Astrocyte (in vitro differentiated cells and primary cell): Measurements from ENCODE around the gene FOXD4L1. TPM values are rescaled to one million over a fixed set of nuclear protein-coding genes. Genes with fewer than 3 reads are reported as not detected.
A peak's percentile ranks its signal among the peaks of the same experiment; 100 is the strongest.
"Not testable (repeated sequence)": the region's sequence is repeated elsewhere in the genome, so short reads cannot be mapped to it uniquely, and the experiment has no call there.

Experiments used
- DNase-seq: peaks from one replicate; pipeline ENCODE4 v3.0.0-alpha.2; 2010; ENCODE audit warnings: low read depth
- FAIRE-seq: peaks from 2 replicates; lab custom pipeline; 2011; peaks lifted over from hg19 to GRCh38; lab: Jason Lieb, UNC
- H2AFZ ChIP-seq: 2 replicates; pipeline ENCODE4 v1.6.0; 2012; ENCODE audit warnings: low read depth, low read length, inconsistent platforms
- H3K27ac ChIP-seq: 2 replicates; pipeline ENCODE4 v1.5.1; 2011; ENCODE audit warnings: low read depth, low read length, inconsistent platforms
- H3K27me3 ChIP-seq: 2 replicates; pipeline ENCODE4 v1.6.0; 2011; ENCODE audit warnings: low read length, inconsistent platforms; ENCODE audit not compliant: insufficient read depth
- H3K36me3 ChIP-seq: 2 replicates; pipeline ENCODE4 v1.5.1; 2011; ENCODE audit warnings: low read length, inconsistent platforms; ENCODE audit not compliant: insufficient read depth
- H3K4me1 ChIP-seq: 2 replicates; pipeline ENCODE4 v1.5.1; 2011; ENCODE audit warnings: low read length, inconsistent platforms; ENCODE audit not compliant: insufficient read depth
- H3K4me2 ChIP-seq: 2 replicates; pipeline ENCODE4 v1.6.0; 2012; ENCODE audit warnings: low read length, inconsistent platforms
- H3K4me3 ChIP-seq: 2 replicates; pipeline ENCODE4 v1.5.1; 2011; ENCODE audit warnings: low read depth, mild to moderate bottlenecking, low read length, inconsistent platforms; ENCODE audit not compliant: insufficient read depth
- H3K79me2 ChIP-seq: 2 replicates; pipeline ENCODE4 v1.6.0; 2012; ENCODE audit warnings: mild to moderate bottlenecking, low read length, inconsistent platforms; ENCODE audit not compliant: insufficient read depth
- H3K9ac ChIP-seq: 2 replicates; pipeline ENCODE4 v1.6.0; 2012; ENCODE audit warnings: mild to moderate bottlenecking, low read length, inconsistent platforms
- H3K9me3 ChIP-seq: 2 replicates; pipeline ENCODE4 v1.5.1; 2012; ENCODE audit warnings: low read depth, mild to moderate bottlenecking, low read length, inconsistent platforms; ENCODE audit not compliant: insufficient read depth
- H4K20me1 ChIP-seq: 2 replicates; pipeline ENCODE4 v1.6.0; 2012; ENCODE audit warnings: low read length, inconsistent platforms; ENCODE audit not compliant: insufficient read depth
- H3K27ac Mint-ChIP-seq: one replicate; pipeline ENCODE4 v1.8.0; 2021; ENCODE audit warnings: mild to moderate bottlenecking, mixed read lengths; ENCODE audit not compliant: unreplicated experiment
- H3K27me3 Mint-ChIP-seq: one replicate; pipeline ENCODE4 v1.8.0; 2021; ENCODE audit warnings: low read depth, mixed read lengths; ENCODE audit not compliant: unreplicated experiment
- H3K36me3 Mint-ChIP-seq: one replicate; pipeline ENCODE4 v1.8.0; 2021; ENCODE audit warnings: low read depth, mixed read lengths; ENCODE audit not compliant: unreplicated experiment
- H3K4me1 Mint-ChIP-seq: one replicate; pipeline ENCODE4 v1.8.0; 2021; ENCODE audit warnings: low read depth, mixed read lengths; ENCODE audit not compliant: unreplicated experiment
- H3K4me3 Mint-ChIP-seq: one replicate; pipeline ENCODE4 v1.8.0; 2021; ENCODE audit warnings: mild to moderate bottlenecking, moderate library complexity, mixed read lengths; ENCODE audit not compliant: unreplicated experiment
- H3K9me3 Mint-ChIP-seq: one replicate; pipeline ENCODE4 v1.8.0; 2021; ENCODE audit warnings: mild to moderate bottlenecking, mixed read lengths; ENCODE audit not compliant: unreplicated experiment
- EZH2 ChIP-seq: IDR thresholded peaks from 2 replicates; pipeline ENCODE4 v1.6.1; 2012; ENCODE audit warnings: mild to moderate bottlenecking, low read length, inconsistent platforms; ENCODE audit not compliant: insufficient read depth
- total RNA-seq: library from RNA; stranded (reverse); gene quantifications from 2 replicates; pipeline ENCODE4 v1.2.1, GENCODE V29; 2021

The FOXD4L1 gene
- total RNA-seq, 1 donor from 2014 or later: not detected

- not testable (repeated sequence) for H3K9me3 ChIP-seq, H3K9ac ChIP-seq, H3K4me1 Mint-ChIP-seq, H3K9me3 Mint-ChIP-seq, H3K27ac Mint-ChIP-seq, H3K36me3 ChIP-seq, H3K79me2 ChIP-seq, H4K20me1 ChIP-seq, H2AFZ ChIP-seq, DNase-seq, H3K36me3 Mint-ChIP-seq, H3K27ac ChIP-seq, H3K4me1 ChIP-seq, FAIRE-seq
- H3K4me3 Mint-ChIP-seq: peak overlapping the region; percentile 68
- peak overlapping the region; percentile 71 for H3K4me2 ChIP-seq
- peak overlapping the region; percentile 17 for H3K4me3 ChIP-seq
- H3K27me3 ChIP-seq: peaks cover 30% of the 10 kb centered on the region
- H3K27me3 Mint-ChIP-seq: peaks cover 23% of the 10 kb centered on the region
- TF ChIP-seq EZH2: peak; percentile 82
These were observed 4.9 kb downstream of the FOXD4L1 start for GRCh38 chr2:113503094-113504042.

GRCh38 chr2:113504081-113504480, 5.6 kb downstream of the FOXD4L1 start:
- peak overlapping the region; percentile 40 for H3K4me3 Mint-ChIP-seq
- not testable (repeated sequence) for H3K9ac ChIP-seq, H3K36me3 Mint-ChIP-seq, H3K9me3 Mint-ChIP-seq, H3K79me2 ChIP-seq, DNase-seq, H3K27ac ChIP-seq, H3K4me1 ChIP-seq, H2AFZ ChIP-seq, FAIRE-seq, H3K36me3 ChIP-seq, H3K4me1 Mint-ChIP-seq, H3K9me3 ChIP-seq, H3K4me2 ChIP-seq, H4K20me1 ChIP-seq, H3K4me3 ChIP-seq, H3K27ac Mint-ChIP-seq
- H3K27me3 Mint-ChIP-seq: peaks cover 20% of the 10 kb centered on the region
- peaks cover 30% of the 10 kb centered on the region for H3K27me3 ChIP-seq

GRCh38 chr2:113507394-113508140, 9.1 kb downstream of the FOXD4L1 start:
- H3K79me2 ChIP-seq, H3K36me3 Mint-ChIP-seq, H3K9ac ChIP-seq, H3K27ac Mint-ChIP-seq, H3K4me1 ChIP-seq, H3K27ac ChIP-seq, H3K9me3 Mint-ChIP-seq, H3K4me3 ChIP-seq, H2AFZ ChIP-seq, H3K4me3 Mint-ChIP-seq, H3K4me1 Mint-ChIP-seq, FAIRE-seq, H3K36me3 ChIP-seq, H3K4me2 ChIP-seq, H4K20me1 ChIP-seq, DNase-seq, H3K9me3 ChIP-seq: not testable (repeated sequence)
- H3K27me3 Mint-ChIP-seq: peaks cover 29% of the 10 kb centered on the region
- peaks cover 19% of the 10 kb centered on the region for H3K27me3 ChIP-seq

GRCh38 chr2:113508187-113508586, 9.7 kb downstream of the FOXD4L1 start:
- not testable (repeated sequence) for H3K79me2 ChIP-seq, H3K4me3 ChIP-seq, H3K9ac ChIP-seq, H3K4me1 Mint-ChIP-seq, H3K4me1 ChIP-seq, H3K4me3 Mint-ChIP-seq, H3K27ac Mint-ChIP-seq, DNase-seq, H3K36me3 ChIP-seq, H4K20me1 ChIP-seq, H3K4me2 ChIP-seq, H3K36me3 Mint-ChIP-seq, FAIRE-seq, H3K27ac ChIP-seq, H3K9me3 ChIP-seq, H3K9me3 Mint-ChIP-seq, H2AFZ ChIP-seq
- H3K27me3 Mint-ChIP-seq: peaks cover 29% of the 10 kb centered on the region
- H3K27me3 ChIP-seq: peaks cover 15% of the 10 kb centered on the region

- H3K4me2 ChIP-seq: not testable (repeated sequence)
These were observed 12.4 kb downstream of the FOXD4L1 start for GRCh38 chr2:113510913-113511312.

More at GRCh38 chr2:113510913-113511312, 12.4 kb downstream of the FOXD4L1 start:
- H3K9me3 Mint-ChIP-seq, H2AFZ ChIP-seq, H3K36me3 ChIP-seq, DNase-seq, H3K27me3 ChIP-seq, H3K4me1 ChIP-seq, FAIRE-seq, H3K27ac Mint-ChIP-seq, H3K9me3 ChIP-seq, H3K4me1 Mint-ChIP-seq, H3K9ac ChIP-seq, H3K36me3 Mint-ChIP-seq, H3K4me3 ChIP-seq, H3K79me2 ChIP-seq, H3K27ac ChIP-seq, H3K4me3 Mint-ChIP-seq, H4K20me1 ChIP-seq: not testable (repeated sequence)
- peaks cover 35% of the 10 kb centered on the region for H3K27me3 Mint-ChIP-seq
